ENCODE data around the gene SLC25A39. TPM values are rescaled to one million over a fixed set of nuclear protein-coding genes. Genes with fewer than 3 reads are reported as not detected.
"Not testable (repeated sequence)": the region's sequence is repeated elsewhere in the genome, so short reads cannot be mapped to it uniquely, and the experiment has no call there.

Gene SLC25A39, protein sequence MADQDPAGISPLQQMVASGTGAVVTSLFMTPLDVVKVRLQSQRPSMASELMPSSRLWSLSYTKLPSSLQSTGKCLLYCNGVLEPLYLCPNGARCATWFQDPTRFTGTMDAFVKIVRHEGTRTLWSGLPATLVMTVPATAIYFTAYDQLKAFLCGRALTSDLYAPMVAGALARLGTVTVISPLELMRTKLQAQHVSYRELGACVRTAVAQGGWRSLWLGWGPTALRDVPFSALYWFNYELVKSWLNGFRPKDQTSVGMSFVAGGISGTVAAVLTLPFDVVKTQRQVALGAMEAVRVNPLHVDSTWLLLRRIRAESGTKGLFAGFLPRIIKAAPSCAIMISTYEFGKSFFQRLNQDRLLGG
- total RNA-seq: 36.0 TPM

DNA sequence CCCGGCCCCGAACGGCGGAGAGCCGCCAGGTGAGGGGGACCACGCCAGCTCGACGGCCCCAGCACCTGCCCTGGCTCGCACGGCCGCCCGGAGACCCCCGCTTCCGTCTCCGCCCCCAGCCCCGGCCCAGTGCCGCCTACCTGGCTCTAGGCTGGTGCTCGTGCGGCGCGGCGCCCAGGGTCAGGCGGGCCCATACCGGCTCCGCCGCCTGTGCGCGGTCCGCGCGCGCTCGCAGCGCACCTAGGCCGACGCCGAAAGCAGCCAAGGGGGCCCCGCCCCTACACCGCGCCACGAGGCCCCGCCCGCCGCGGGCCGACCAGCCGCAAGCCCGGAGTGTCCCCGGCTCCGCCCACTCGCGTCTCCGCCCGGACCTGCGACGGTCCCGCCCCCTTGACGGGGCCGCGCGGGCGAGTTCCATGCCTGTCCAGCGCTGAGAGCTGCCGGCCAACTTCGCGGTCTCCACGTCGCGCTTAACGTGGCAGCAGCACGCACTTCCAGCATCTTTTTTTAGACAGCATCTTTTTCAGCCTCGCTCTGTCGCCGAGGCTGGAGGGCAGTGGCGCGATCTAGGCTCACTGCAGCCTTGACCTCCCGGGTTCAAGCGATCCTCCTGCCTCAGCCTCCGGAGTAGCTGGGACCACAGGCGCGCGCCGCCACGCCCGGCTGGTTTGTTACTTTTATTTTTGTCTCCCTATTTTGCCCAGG lies at the start of gene SLC25A39:
Gene SLC25A39, minus strand, starts transcription at position 253 of the 705 bp plus-strand sequence. CDS start 1,261 bp downstream, outside the sequence.
- no peaks in the 10 kb centered on the region for H3K27me3 ChIP-seq (ENCODE audit: insufficient read depth, low read length)
- H3K4me1 ChIP-seq (ENCODE audit: insufficient read depth, low read length): peaks cover 37% of the 10 kb centered on the region
- peak within 1 kb of the TSS; percentile 65 for H3K4me3 ChIP-seq (ENCODE audit: low read length)
- no peaks in the 10 kb centered on the region for H3K9me3 ChIP-seq (ENCODE audit: low read depth, low read length)

DNA sequence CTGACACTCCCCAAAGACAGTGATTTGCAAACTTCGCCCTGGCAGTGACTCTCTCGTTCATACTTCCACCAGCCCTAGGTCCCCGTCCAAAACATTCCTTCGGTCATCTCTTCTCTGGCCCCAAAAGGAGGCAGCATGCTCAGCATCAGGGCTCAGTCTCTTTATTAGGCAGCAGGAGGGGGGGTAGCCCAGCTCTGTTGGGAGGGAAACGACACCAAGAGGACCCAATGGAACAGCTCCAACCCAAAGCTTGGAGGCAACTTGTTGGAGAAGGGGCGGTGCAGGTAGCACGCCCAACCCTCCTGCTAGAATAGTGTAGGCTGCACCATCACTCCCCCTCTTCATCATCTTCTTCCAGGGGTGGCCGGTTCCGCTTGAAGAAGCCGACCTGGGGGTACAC lies 47.4 kb upstream of the SLC25A39 start:
- H3K4me3 ChIP-seq (ENCODE audit: low read length): no peak overlapping the region
- peaks cover 2% of the 10 kb centered on the region for H3K27me3 ChIP-seq (ENCODE audit: insufficient read depth, low read length)

DNA sequence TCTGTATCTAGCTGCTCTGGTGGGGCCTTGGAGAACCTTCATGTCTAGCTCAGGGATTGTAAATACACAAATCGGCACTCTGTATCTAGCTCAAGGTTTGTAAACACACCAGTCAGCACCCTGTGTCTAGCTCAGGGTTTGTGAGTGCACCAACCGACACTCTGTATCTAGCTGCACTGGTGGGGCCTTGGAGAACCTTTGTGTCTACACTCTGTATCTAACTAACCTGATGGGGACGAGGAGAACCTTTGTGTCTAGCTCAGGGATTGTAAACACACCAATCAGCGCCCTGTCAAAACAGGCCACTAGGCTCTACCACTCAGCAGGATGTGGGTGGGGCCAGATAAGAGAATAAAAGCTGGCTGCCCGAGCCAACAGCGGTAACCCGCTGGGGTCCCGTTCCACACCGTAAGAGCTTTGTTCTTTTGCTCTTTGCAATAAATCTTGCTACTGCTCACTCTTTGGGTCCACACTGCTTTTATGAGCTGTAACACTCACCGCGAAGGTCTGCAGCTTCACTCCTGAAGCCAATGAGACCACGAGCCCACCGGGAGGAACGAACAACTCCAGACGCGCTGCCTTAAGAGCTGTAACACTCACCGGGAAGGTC lies 44.9 kb upstream of the SLC25A39 start:
- not testable (repeated sequence) for H3K4me1 ChIP-seq (ENCODE audit: insufficient read depth, low read length); H3K9me3 ChIP-seq (ENCODE audit: low read depth, low read length); H3K4me3 ChIP-seq (ENCODE audit: low read length); H3K27me3 ChIP-seq (ENCODE audit: insufficient read depth, low read length)

More for the DNA sequence above, 47.4 kb upstream of the SLC25A39 start:
- H3K4me1 ChIP-seq (ENCODE audit: insufficient read depth, low read length): no peaks in the 10 kb centered on the region
- H3K9me3 ChIP-seq (ENCODE audit: low read depth, low read length): no peaks in the 10 kb centered on the region

DNA sequence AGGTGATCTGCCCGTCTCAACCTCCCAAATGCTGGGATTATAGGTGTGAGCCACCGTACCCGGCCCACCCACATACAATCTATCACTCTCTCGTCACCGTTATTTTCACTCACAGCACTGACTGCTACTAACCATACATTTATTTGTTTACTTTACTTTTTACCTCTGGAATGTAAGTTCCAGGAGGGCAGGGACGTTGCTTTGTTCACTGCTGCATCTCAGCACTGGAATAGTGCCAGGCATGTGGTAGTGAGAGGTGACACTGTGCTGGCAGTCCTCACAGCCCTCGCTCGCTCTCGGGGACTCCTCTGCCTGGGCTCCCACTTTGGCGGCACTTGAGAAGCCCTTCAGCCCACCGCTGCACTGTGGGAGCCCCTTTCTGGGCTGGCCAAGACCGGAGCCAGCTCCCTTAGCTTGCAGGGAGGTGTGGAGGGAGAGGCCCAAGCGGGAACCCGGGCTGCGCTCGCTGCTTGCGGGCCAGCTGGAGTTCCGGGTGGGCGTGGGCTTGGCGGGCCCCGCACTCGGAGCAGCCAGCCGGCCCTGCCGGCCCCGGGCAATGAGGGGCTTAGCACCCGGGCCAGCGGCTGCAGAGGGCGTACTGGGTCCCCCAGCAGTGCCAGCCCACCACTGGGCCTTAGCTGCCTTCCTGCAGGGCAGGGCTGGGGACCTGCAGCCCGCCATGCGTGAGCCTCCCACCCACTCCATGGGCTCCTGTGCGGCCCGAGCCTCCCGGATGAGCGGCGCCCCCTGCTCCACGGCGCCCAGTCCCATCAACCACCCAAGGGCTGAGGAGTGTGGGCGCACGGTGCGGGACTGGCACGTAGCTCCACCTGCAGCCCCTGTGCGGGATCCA lies 44.0 kb upstream of the SLC25A39 start:
- H3K4me3 ChIP-seq (ENCODE audit: low read length): not testable (repeated sequence)

DNA sequence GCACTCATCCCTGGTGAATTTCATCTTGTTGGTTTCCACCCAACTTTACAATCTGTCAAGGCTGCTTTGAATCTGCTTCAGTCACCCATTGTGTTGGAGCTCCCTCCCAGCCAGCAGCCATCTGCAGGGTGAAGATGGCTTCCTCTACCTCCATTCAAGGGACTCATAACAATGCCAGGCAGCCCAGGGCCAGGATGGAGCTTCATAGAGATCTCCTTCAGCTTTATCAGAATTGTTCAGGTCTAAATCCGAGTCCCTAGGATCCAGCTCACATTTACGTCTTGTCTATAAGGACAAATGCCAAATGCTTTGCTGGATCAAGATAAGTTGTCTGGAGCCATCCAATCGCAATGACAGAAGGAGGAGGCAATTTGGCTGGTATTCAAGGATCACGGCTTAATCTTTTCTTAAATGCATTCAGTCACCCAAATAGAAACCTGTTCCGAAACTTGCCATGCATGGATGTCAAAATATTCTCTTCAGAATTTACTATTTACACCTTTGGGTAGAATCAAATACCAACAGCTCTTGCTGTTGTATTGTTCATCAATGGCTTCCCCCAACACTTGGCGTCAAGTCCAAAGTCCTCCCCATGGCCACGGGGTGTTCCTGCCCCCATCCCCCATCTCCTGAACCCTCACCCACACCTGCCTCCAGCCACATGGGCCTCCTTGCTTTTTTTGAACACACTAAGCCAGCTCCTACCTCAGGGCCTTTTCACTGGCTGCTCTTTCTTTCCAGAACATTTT lies 42.8 kb upstream of the SLC25A39 start:
- no peaks in the 10 kb centered on the region for H3K9me3 ChIP-seq (ENCODE audit: low read depth, low read length)
- peaks cover 5% of the 10 kb centered on the region for H3K27me3 ChIP-seq (ENCODE audit: insufficient read depth, low read length)
- peaks cover 12% of the 10 kb centered on the region for H3K4me1 ChIP-seq (ENCODE audit: insufficient read depth, low read length)
- no peak overlapping the region for H3K4me3 ChIP-seq (ENCODE audit: low read length)

More for the DNA sequence above, 44.0 kb upstream of the SLC25A39 start:
- not testable (repeated sequence) for H3K4me1 ChIP-seq (ENCODE audit: insufficient read depth, low read length); H3K9me3 ChIP-seq (ENCODE audit: low read depth, low read length); H3K27me3 ChIP-seq (ENCODE audit: insufficient read depth, low read length)

DNA sequence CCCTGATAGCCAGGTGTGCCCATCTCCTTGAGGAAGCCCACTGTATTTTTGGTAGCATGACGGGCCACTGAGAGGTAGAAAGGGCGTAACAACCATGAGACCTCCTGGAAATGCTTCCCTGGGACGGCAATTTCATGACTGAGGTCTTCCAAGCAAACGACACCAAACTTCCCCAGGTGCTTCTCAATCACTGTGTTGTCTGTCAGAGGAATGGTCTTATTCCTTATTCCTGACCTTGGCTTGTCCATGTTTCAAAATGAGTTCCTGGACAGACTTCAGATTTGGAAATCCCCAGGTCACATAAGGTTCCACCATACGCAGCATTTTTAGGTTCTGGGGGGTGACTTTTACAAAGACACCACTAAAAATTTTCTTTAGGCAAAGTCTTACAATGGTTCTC lies 40.4 kb upstream of the SLC25A39 start:
- not testable (repeated sequence) for H3K4me3 ChIP-seq (ENCODE audit: low read length); H3K9me3 ChIP-seq (ENCODE audit: low read depth, low read length); H3K27me3 ChIP-seq (ENCODE audit: insufficient read depth, low read length)
- H3K4me1 ChIP-seq (ENCODE audit: insufficient read depth, low read length): peaks cover 12% of the 10 kb centered on the region

DNA sequence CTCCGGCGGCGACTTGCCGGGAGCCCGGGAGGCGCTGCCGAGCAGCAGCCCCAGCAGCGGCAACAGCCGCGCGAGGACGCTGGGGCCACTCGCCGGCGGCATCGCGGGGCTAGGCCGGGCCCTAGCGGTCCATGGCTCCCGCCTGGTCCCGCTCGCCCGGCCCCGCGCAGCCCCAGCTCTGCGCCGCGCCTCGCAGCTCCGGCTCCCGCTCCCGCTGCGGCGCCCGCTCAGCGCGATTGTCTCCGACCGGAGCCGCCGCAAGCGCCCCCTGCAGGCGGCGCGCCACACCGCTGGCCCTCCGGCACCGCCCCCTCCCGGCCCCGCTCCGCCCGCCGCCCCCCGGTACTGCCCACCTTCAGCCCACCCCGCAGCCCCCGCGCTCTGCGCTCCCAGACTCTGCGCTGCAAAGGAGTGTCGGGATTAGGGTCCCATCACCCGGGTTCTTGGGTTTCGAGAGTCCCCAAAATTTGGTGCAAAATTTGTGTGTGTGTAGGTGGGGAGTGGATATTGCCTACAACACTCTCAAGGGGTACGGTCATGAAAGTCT lies 39.1 kb upstream of the SLC25A39 start, which contains the start of gene FAM171A2:
Gene FAM171A2, minus strand, starts transcription at position 241 of the 547 bp plus-strand sequence. Its CDS starts 139 bp downstream, at position 102.
- peak within 1 kb of the TSS; percentile 33 for H3K4me3 ChIP-seq (ENCODE audit: low read length)
- H3K4me1 ChIP-seq (ENCODE audit: insufficient read depth, low read length): peaks cover 12% of the 10 kb centered on the region
- peaks cover 5% of the 10 kb centered on the region for H3K27me3 ChIP-seq (ENCODE audit: insufficient read depth, low read length)
- H3K9me3 ChIP-seq (ENCODE audit: low read depth, low read length): no peaks in the 10 kb centered on the region

DNA sequence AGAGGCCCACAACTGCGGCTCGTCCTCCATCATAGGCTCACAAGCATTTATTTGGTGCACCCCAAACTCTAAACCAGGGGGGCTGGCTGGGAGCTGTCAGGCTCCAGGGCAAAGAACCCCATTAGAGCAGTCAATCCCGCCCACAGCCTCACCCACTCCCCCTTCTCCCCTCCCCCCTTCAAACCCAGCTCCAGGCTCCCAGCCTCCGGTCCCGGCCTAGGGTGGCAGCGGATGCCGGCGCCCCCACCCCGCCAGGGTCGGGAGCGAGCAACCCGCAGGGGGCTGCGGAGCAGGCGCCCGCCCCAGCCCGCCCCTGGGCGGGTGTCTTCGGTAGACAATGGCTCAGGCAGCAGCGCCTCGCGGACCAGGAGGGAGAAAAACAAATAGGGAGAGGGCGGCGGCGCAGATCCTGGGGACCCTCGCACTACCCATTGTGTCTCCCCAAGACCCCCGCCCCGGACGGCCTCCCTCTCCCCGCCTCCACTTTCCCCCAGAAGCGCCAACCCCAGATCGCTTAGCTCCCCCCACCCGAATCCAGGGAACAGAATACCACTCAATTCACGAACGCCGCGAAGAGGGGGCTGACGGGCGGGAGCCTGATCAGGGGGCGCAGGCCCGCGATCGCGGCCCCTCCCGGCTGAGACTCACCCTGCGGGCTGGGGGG lies 38.5 kb upstream of the SLC25A39 start:
- H3K9me3 ChIP-seq (ENCODE audit: low read depth, low read length): no peaks in the 10 kb centered on the region
- H3K4me1 ChIP-seq (ENCODE audit: insufficient read depth, low read length): peaks cover 12% of the 10 kb centered on the region
- H3K27me3 ChIP-seq (ENCODE audit: insufficient read depth, low read length): peaks cover 5% of the 10 kb centered on the region
- H3K4me3 ChIP-seq (ENCODE audit: low read length): peak overlapping the region; percentile 33

DNA sequence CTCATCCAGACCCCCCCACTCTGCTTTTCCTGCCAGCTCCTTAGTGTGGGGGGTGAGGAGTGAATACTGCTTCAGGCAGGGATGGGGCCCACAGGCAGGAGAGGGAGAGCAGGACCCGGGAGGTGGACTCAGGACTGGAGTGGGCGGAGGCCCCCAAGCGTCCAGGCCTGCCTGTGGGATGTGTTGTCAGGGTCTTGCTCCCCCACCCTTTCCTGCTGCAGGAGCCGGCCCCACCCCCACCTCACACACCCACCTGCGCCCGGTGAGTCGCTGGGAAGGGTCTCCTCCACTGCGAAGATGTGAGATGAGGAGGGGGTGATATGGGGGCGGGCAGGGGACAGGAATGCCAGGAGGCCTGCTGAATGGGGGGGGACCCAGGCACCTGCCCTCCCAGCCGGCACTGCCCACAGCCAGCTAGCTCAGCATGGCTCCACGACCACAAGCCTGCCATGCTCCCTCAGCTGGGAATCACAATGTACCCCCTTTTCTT lies 37.9 kb upstream of the SLC25A39 start:
- H3K27me3 ChIP-seq (ENCODE audit: insufficient read depth, low read length): peaks cover 5% of the 10 kb centered on the region
- no peaks in the 10 kb centered on the region for H3K9me3 ChIP-seq (ENCODE audit: low read depth, low read length)
- H3K4me3 ChIP-seq (ENCODE audit: low read length): no peak overlapping the region
- peaks cover 12% of the 10 kb centered on the region for H3K4me1 ChIP-seq (ENCODE audit: insufficient read depth, low read length)

DNA sequence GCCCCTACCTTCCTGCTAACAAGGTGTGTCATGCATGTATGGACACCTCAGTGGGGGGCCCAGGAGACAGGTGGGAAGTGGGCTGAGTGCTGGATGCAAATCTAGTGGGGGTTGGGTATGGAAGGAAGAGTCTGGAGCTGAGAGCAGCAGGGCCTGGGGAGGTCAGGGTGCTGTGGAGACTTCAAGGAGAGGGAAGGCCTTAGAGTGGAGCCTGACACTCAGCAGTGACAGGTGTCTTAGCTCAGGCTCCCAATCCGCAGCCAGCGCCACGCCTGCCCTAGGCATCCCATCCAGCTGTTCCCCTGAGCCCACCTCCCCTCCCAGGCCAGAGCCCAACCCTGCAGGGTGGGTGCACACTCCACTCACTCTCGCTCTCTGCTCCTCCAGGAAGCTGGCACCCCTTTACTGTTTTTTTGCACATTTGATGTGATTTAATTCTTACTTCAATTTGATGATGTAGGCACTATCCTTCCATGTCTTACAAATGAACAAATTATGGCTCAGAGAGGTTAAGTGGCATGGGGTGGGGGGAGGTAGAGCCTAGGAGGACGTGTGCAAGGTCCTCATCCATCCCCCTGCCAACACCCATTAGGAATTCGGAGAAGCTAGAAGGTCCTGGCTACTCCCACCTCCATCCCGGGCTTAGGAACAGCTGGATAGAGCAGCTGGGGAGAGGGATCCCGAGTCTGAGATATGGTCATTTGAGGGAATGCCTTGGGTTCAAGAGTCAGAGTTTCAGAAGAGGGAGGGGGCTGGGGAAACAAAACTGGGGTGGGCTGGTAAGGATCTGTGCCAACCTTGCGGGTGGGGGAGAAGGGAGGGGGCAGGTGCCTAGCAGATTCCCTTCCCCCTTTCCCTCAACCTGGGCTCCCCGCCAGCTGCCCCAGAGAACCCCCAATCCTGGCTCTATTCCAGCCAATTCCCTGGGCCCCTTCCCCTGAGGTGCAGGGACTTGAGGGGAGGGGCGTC lies 37.0 kb upstream of the SLC25A39 start:
- Histone ChIP-seq H3K4me3 (ENCODE audit: low read length) (no peak overlapping the region), H3K4me1 (ENCODE audit: insufficient read depth, low read length) (peaks cover 12% of the 10 kb centered on the region)

DNA sequence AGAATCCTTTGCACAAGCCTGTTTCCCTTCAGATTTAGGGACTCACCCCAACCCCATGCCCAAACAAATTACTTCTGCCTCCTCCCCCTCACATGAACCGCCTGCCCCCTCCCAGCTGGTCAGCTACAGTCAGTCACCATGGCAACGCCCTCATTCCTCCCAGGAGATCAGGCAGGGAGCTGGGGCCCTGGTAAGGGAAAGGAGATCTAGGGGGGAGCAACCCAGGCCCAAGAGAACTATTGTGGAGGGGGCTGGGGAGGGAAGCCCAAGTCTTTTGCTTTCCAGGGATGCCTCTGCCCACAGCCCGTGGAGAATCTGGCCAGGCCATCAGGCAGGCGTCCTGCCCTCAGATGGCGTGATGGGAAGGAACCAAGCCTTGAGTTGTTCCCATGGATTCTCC lies 36.2 kb upstream of the SLC25A39 start:
- H3K9me3 ChIP-seq (ENCODE audit: low read depth, low read length): no peaks in the 10 kb centered on the region
- H3K4me1 ChIP-seq (ENCODE audit: insufficient read depth, low read length): peaks cover 12% of the 10 kb centered on the region
- H3K27me3 ChIP-seq (ENCODE audit: insufficient read depth, low read length): peaks cover 5% of the 10 kb centered on the region
- no peak overlapping the region for H3K4me3 ChIP-seq (ENCODE audit: low read length)

More for the DNA sequence above, 37.0 kb upstream of the SLC25A39 start:
- H3K27me3 ChIP-seq (ENCODE audit: insufficient read depth, low read length): peaks cover 5% of the 10 kb centered on the region
- no peaks in the 10 kb centered on the region for H3K9me3 ChIP-seq (ENCODE audit: low read depth, low read length)

DNA sequence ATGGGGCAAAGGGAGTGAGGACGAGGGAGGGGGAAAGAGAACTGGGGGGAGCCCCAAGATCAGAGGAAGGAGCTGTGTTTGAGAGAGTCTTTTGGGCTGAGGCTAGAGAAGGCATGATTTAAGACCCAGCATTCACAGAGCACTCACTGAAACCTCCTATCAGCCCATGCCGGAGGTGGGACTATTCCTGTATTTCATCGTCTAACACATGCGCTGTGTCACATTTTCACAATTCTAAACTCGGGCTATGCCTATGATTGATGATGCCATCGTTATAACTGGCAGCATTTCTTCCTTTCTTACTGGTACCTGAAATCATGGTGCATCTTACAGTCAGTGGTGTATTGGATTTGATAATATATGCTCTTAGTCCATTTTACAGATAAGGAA lies 35.5 kb upstream of the SLC25A39 start:
- peaks cover 12% of the 10 kb centered on the region for H3K4me1 ChIP-seq (ENCODE audit: insufficient read depth, low read length)
- H3K4me3 ChIP-seq (ENCODE audit: low read length): no peak overlapping the region
- H3K9me3 ChIP-seq (ENCODE audit: low read depth, low read length): no peaks in the 10 kb centered on the region
- peaks cover 5% of the 10 kb centered on the region for H3K27me3 ChIP-seq (ENCODE audit: insufficient read depth, low read length)
